Thyroid gland (tissue), 4 donors: ENCODE measurements around the gene MRPL30.

Experiments
- POLR2A ChIP-seq, 2 donors: fragments of 450-650 bp; IDR thresholded peaks; one replicate each; pipeline ENCODE4 v1.6.1; 2017; ENCODE audit warnings: antibody characterized with exemption in 2 of 2, mild to moderate bottlenecking in 2 of 2, moderate library complexity in 1 of 2
- TF ChIP-seq, protein P1 (sequence below), 6 experiments: fragments of 200-600 bp in 3 of 6; fragments of 450-650 bp in 3 of 6; sonication (generic) in 3 of 6; IDR thresholded peaks; one replicate each; pipeline ENCODE4 v1.5.1; 2016 to 2019; ENCODE audit warnings: antibody characterized with exemption in 6 of 6, mild to moderate bottlenecking in 2 of 6, inconsistent platforms in 1 of 6, moderate library complexity in 1 of 6

DNA sequence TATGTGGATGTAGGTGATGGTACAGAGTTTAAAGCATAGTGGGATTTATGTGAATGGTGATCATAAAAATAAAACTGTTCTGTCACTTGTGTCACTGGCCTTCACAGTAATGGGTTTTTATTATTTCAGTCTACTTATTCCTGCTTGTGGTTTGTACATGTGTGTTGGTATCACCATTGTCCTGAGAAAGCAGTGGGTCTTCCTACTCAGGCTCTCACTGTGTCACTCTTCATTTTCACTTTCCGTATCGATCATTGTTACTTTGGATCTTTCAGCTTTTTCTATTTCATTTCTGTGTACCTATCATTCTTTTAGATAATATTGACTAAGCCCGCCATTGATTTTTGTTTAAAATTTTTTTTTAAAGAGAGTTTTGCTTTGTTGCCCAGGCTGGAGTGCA lies 7.4 kb downstream of the MRPL30 start:
- TF ChIP-seq, protein P1, sequence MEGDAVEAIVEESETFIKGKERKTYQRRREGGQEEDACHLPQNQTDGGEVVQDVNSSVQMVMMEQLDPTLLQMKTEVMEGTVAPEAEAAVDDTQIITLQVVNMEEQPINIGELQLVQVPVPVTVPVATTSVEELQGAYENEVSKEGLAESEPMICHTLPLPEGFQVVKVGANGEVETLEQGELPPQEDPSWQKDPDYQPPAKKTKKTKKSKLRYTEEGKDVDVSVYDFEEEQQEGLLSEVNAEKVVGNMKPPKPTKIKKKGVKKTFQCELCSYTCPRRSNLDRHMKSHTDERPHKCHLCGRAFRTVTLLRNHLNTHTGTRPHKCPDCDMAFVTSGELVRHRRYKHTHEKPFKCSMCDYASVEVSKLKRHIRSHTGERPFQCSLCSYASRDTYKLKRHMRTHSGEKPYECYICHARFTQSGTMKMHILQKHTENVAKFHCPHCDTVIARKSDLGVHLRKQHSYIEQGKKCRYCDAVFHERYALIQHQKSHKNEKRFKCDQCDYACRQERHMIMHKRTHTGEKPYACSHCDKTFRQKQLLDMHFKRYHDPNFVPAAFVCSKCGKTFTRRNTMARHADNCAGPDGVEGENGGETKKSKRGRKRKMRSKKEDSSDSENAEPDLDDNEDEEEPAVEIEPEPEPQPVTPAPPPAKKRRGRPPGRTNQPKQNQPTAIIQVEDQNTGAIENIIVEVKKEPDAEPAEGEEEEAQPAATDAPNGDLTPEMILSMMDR (IDR thresholded peaks at IDR 0.05) = no peak
- TF ChIP-seq POLR2A (IDR thresholded peaks at IDR 0.05) = no peak
